Left ventricle myocardium inferior (tissue), 1 donor: Measurements from ENCODE around the gene BBOX1. TPM values are rescaled to one million over a fixed set of nuclear protein-coding genes. Genes with fewer than 3 reads are reported as not detected.

Source experiments
- DNase-seq: peaks from one replicate; pipeline ENCODE4 v3.0.0-alpha.2; 2020
- H3K27ac ChIP-seq: fragments of 200-600 bp; replicated peaks from 2 replicates; pipeline ENCODE4 v1.8.0; 2021
- H3K27me3 ChIP-seq: fragments of 200-600 bp; 2 replicates; pipeline ENCODE4 v1.8.0; 2021; ENCODE audit warnings: low read depth
- H3K36me3 ChIP-seq: fragments of 200-600 bp; 2 replicates; pipeline ENCODE4 v1.8.0; 2021
- H3K4me1 ChIP-seq: fragments of 200-600 bp; 2 replicates; pipeline ENCODE4 v1.8.0; 2021
- H3K4me3 ChIP-seq: fragments of 200-600 bp; 2 replicates; pipeline ENCODE4 v1.8.0; 2021; ENCODE audit warnings: mild to moderate bottlenecking, moderate library complexity
- H3K9me3 ChIP-seq: fragments of 200-600 bp; replicated peaks from 2 replicates; pipeline ENCODE4 v1.8.0; 2021
- CTCF ChIP-seq: fragments of 200-600 bp; IDR thresholded peaks from 2 replicates; pipeline ENCODE4 v1.8.0; 2021; ENCODE audit warnings: antibody characterized with exemption, mild to moderate bottlenecking, borderline replicate concordance
- intact Hi-C: fragments of 100-400 bp; cut with micrococcal nuclease; formaldehyde crosslinking; loops from one replicate; pipeline ENCODE4 v1.11.0; 2022
- total RNA-seq: library from RNA; stranded (reverse); fragmentation: NEBNext Ultra II Directional; extraction: Animal tissue kit (Norgen Biotek cat#: 25700); gene quantifications from one replicate; pipeline ENCODE4 v1.2.1, GENCODE V29; 2021
- donor health status: DM: no; HTN: yes; CAD: no; lungs with severe emphysema.

The BBOX1 gene
- total RNA-seq, 1 donor from 2014 or later = not detected

- H3K4me3 ChIP-seq = no peak overlapping the region
- H3K27ac ChIP-seq = no peak overlapping the region
- H3K27me3 ChIP-seq = no peaks in the 10 kb centered on the region
- H3K4me1 ChIP-seq = no peaks in the 10 kb centered on the region
- no peak for DNase-seq
- no peaks in the 10 kb centered on the region for H3K9me3 ChIP-seq
- H3K36me3 ChIP-seq = no peaks in the 10 kb centered on the region
- TF ChIP-seq CTCF = peak; percentile 77
- intact Hi-C loops = loop anchor here (10.0 kb wide), 1 partner anchor 864 kb away; no protein-coding TSS in a partner anchor
These were observed 118.1 kb downstream of the BBOX1 start for GRCh38 chr11:27158456-27159334.

- H3K9me3 ChIP-seq = no peaks in the 10 kb centered on the region
- H3K36me3 ChIP-seq = no peaks in the 10 kb centered on the region
- no peak overlapping the region for H3K27ac ChIP-seq
- H3K4me1 ChIP-seq = no peaks in the 10 kb centered on the region
- H3K4me3 ChIP-seq = no peak overlapping the region
- DNase-seq = no peak
- TF ChIP-seq CTCF = no peak
- H3K27me3 ChIP-seq = no peaks in the 10 kb centered on the region
- intact Hi-C loops = loop anchor here (10.0 kb wide), 1 partner anchor 865 kb away; no protein-coding TSS in a partner anchor
These were observed 118.7 kb downstream of the BBOX1 start for GRCh38 chr11:27159335-27159679.

- Histone ChIP-seq H3K27ac (no peak overlapping the region), H3K9me3 (no peaks in the 10 kb centered on the region), H3K27me3 (no peaks in the 10 kb centered on the region), H3K36me3 (no peaks in the 10 kb centered on the region), H3K4me3 (no peak overlapping the region), H3K4me1 (no peaks in the 10 kb centered on the region)
- intact Hi-C loops = loop anchor here (5.0 kb wide), 1 partner anchor 409 kb away; no protein-coding TSS in a partner anchor
- no peak for DNase-seq
- TF ChIP-seq CTCF = no peak
These were observed 120.5 kb downstream of the BBOX1 start for GRCh38 chr11:27161071-27161470.

- Histone ChIP-seq H3K27ac (no peak overlapping the region), H3K9me3 (no peaks in the 10 kb centered on the region), H3K36me3 (no peaks in the 10 kb centered on the region), H3K4me3 (no peak overlapping the region), H3K27me3 (no peaks in the 10 kb centered on the region), H3K4me1 (no peaks in the 10 kb centered on the region)
- TF ChIP-seq CTCF = no peak
- intact Hi-C loops = loop anchor here (5.0 kb wide), 1 partner anchor 410 kb away; no protein-coding TSS in a partner anchor
- DNase-seq = no peak
These were observed 121.6 kb downstream of the BBOX1 start for GRCh38 chr11:27162237-27162636.

GRCh38 chr11:27166130-27166529, 125.5 kb downstream of the BBOX1 start:
- Histone ChIP-seq H3K4me3 (no peak overlapping the region), H3K27me3 (peaks cover under 1% of the 10 kb centered on the region), H3K4me1 (no peaks in the 10 kb centered on the region), H3K27ac (no peak overlapping the region), H3K9me3 (no peaks in the 10 kb centered on the region), H3K36me3 (no peaks in the 10 kb centered on the region)
- TF ChIP-seq CTCF = no peak
- intact Hi-C loops = no loop called here
- DNase-seq = no peak
